Cardiac muscle cell (in vitro differentiated cells and primary cell): ENCODE data around the gene RARRES2. TPM values are rescaled to one million over a fixed set of nuclear protein-coding genes. Genes with fewer than 3 reads are reported as not detected.

ENCODE experiments used
- DNase-seq, 2 donors: peaks; one replicate each; pipeline versions ENCODE4 v3.0.0 to v3.0.0-alpha.2; 2010 to 2017; ENCODE audit warnings: low read depth in 1 of 2, low spot score in 1 of 2
- H3K27ac ChIP-seq: fragments of 200-600 bp; sonication (generic); 2 replicates; pipeline ENCODE4 v1.5.1; 2016
- H3K27me3 ChIP-seq: fragments of 200-600 bp; sonication (generic); 2 replicates; pipeline ENCODE4 v1.6.0; 2016; ENCODE audit warnings: control low read depth
- H3K36me3 ChIP-seq: fragments of 200-600 bp; sonication (generic); 2 replicates; pipeline ENCODE4 v1.5.1; 2016; ENCODE audit warnings: control low read depth
- H3K4me1 ChIP-seq: fragments of 200-600 bp; sonication (generic); 2 replicates; pipeline ENCODE4 v1.8.1; 2017; ENCODE audit warnings: low read depth, mild to moderate bottlenecking, mixed run types
- H3K4me3 ChIP-seq: fragments of 200-600 bp; sonication (generic); 2 replicates; pipeline ENCODE4 v1.5.1; 2016; ENCODE audit warnings: mild to moderate bottlenecking
- H3K9me3 ChIP-seq: fragments of 200-600 bp; sonication (generic); 2 replicates; pipeline ENCODE4 v1.5.1; 2017; ENCODE audit warnings: low read depth, mild to moderate bottlenecking, control low read depth
- polyA plus RNA-seq: library from polyadenylated mRNA; unstranded; fragments of >200 nt; fragmentation: Nextera tagmentation; extraction: Ambion mirVana; gene quantifications from 2 replicates; pipeline ENCODE4 v1.2.1, GENCODE V29; 2016
- total RNA-seq: library from RNA; depleted of rRNA; stranded (reverse); fragments of >200 nt; gene quantifications from 2 replicates; pipeline ENCODE4 v1.2.3, GENCODE V29; 2016
- TF ChIP-seq, protein P1 (sequence below): IDR thresholded peaks from 2 replicates; pipeline ENCODE4 v1.5.1; 2012; ENCODE audit warnings: low read depth, mild to moderate bottlenecking, low read length

The RARRES2 gene
- total and polyA plus RNA-seq, 2 experiments from 2014 or later: 5.5 to 8.3 TPM

DNA sequence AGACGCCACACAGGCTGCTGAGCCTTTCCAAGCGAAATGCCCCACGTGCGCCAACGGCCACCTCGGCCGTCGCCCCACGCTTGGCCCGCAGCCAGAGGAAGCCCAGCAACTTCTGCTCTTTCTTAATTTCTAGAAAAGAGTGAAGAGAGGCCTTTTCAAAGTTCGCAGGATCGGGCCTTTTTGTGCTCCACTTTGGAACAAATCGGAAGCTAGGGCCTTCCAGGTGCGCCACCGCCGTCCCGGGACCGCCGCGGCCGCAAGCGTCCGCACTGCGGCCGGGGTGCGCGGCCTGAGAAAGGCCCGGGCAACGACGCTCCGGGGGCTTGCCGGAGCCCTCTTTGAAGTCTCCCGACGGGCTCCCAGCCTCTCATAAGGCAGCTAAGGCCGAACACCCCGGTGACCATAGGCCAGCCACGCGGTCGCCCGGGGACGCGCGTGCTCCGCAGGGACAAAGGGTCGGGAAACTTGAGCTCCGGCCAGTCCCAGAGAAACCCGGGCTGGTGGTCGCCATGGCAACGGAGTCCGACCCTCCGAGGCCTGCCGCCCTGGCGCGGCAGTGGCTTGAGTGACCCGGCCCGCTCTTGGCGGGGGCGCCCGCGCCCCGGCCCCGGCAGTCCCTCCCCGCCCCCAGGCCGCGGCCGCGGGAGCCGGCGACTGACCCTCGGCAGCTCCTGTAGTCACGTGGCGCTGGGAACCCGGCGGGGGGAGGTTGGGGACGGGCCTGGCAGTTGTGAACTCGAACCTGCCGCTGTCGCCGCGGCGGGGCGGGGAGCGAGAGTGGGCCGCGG, 26.9 kb upstream of the RARRES2 start, which contains the start of gene REPIN1:
REPIN1 (plus strand) TSS at position 727 of the 788 bp plus-strand sequence. CDS start 890 bp downstream, outside the sequence.
- Histone ChIP-seq H3K36me3 (peaks cover 14% of the 10 kb centered on the region), H3K27ac (peak within 1 kb of the TSS; percentile 100), H3K4me3 (peak within 1 kb of the TSS; percentile 64), H3K9me3 (no peaks in the 10 kb centered on the region), H3K27me3 (no peaks in the 10 kb centered on the region), H3K4me1 (peaks cover 37% of the 10 kb centered on the region)
- TF ChIP-seq, protein P1, sequence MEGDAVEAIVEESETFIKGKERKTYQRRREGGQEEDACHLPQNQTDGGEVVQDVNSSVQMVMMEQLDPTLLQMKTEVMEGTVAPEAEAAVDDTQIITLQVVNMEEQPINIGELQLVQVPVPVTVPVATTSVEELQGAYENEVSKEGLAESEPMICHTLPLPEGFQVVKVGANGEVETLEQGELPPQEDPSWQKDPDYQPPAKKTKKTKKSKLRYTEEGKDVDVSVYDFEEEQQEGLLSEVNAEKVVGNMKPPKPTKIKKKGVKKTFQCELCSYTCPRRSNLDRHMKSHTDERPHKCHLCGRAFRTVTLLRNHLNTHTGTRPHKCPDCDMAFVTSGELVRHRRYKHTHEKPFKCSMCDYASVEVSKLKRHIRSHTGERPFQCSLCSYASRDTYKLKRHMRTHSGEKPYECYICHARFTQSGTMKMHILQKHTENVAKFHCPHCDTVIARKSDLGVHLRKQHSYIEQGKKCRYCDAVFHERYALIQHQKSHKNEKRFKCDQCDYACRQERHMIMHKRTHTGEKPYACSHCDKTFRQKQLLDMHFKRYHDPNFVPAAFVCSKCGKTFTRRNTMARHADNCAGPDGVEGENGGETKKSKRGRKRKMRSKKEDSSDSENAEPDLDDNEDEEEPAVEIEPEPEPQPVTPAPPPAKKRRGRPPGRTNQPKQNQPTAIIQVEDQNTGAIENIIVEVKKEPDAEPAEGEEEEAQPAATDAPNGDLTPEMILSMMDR: no peak
- DNase-seq: peak; percentile 89 to 94

DNA sequence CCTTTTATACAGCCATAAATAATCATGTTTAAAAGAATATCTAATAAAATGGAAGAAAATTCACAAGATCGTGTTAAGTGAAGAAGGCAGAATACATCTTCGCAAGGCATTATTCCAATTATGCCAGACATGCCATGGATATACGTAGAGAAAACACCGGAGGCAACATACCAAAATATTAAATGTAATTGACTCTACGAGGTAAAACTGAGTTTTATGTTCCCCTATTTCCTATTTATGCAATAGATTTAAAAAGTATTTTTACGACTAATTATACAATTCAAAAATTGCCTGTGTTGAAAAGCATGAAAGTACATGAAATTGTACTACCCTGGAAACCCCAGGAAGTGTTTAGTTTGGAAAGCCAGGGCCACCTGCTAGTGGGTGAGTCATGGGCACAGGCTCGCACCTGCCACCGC, 26.3 kb upstream of the RARRES2 start:
- peak in 1 of 2 donors; percentile 29 for DNase-seq
- Histone ChIP-seq H3K4me1 (peaks cover 37% of the 10 kb centered on the region), H3K27me3 (no peaks in the 10 kb centered on the region), H3K9me3 (no peaks in the 10 kb centered on the region), H3K27ac (peak overlapping the region; percentile 100), H3K4me3 (peak overlapping the region; percentile 64), H3K36me3 (peaks cover 12% of the 10 kb centered on the region)
- TF ChIP-seq, protein P1: no peak

DNA sequence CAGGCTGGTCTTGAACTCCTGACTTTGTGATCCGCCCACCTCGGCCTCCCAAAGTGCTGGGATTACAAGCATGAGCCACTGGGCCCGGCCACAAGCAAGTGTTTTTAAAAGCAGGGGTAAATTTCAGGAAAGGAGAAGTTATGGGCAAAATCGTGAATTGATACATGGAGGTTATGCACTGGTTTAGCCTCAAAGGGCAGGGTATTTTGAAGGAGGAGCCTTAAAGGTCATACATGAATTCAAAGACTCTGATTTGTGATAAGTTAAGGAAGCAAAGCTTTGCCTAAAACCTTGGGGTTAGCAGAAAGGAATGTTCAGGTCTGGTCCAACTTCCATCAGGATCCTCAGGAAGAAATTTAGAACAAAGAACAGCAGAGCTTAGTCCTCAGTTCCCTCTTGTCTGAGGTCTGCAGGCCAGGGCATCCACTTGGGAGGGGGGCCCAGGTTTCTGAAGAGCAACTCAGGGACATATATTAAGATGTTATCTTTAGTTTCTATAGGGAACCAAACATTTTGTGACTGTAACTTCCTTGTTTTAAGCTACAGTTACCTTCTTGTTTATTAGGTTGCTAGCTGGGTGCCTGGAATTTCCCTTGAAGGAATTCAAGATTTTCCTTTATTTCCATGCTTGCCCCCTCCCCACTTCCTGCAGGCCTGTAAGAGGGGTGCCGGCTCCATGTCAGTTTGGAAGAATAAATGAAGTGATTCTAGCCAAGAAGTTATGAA, 24.4 kb upstream of the RARRES2 start:
- H3K4me3 ChIP-seq: no peak overlapping the region
- peaks cover 4% of the 10 kb centered on the region for H3K36me3 ChIP-seq
- no peaks in the 10 kb centered on the region for H3K9me3 ChIP-seq
- no peaks in the 10 kb centered on the region for H3K27me3 ChIP-seq
- no peak overlapping the region for H3K27ac ChIP-seq
- DNase-seq: no peak
- H3K4me1 ChIP-seq: peaks cover 54% of the 10 kb centered on the region
- TF ChIP-seq, protein P1: no peak

DNA sequence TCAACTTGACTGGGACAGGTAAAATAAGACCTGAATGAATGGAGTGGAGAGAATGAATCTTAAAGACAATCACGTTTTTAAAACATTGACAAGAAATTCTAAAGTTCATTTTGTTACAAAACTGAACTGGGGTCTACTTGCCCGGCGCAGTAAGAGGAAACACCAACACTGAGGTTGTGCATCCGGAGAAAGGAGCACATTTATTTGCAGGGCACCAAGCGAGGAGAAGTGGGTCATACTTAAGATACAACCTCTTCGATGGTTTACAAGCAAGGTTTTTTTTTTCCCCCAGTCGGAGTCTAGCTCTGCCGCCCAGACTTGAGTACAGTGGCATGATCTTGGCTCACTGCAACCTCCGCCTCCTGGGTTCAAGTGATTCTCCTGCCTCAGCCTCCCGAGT, 23.8 kb upstream of the RARRES2 start:
- TF ChIP-seq, protein P1: no peak
- Histone ChIP-seq H3K27ac (no peak overlapping the region), H3K4me1 (peaks cover 49% of the 10 kb centered on the region), H3K9me3 (no peaks in the 10 kb centered on the region), H3K36me3 (no peaks in the 10 kb centered on the region), H3K27me3 (no peaks in the 10 kb centered on the region), H3K4me3 (no peak overlapping the region)
- no peak for DNase-seq

DNA sequence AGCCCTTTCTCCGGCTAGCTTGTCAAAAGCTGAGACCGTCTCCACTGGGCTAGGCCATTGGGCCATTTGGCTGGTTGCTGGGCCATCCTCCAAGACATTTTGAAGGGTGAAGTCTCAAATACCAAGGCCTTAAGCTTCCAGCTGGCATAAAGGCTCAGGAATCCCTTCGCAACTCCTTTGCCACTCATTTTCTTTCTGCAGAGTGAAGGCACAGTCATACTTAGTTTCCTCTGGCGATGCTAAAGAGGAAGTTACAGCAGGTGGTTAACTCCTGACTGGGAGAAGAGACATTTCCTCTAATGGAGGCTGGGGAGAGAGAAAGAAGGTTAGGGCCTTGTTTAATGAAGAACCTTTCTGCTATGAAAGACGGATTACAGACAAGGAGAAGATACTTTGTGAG, 22.4 kb upstream of the RARRES2 start:
- Histone ChIP-seq H3K27me3 (no peaks in the 10 kb centered on the region), H3K27ac (peak overlapping the region; percentile 98), H3K9me3 (no peaks in the 10 kb centered on the region), H3K4me1 (peaks cover 42% of the 10 kb centered on the region), H3K4me3 (no peak overlapping the region), H3K36me3 (no peaks in the 10 kb centered on the region)
- TF ChIP-seq, protein P1: no peak
- no peak for DNase-seq
